PC-9 (cell line): Measurements from ENCODE around the gene ALK.

Experiments
- EZH2 ChIP-seq: fragments of 200-600 bp; sonication (generic); IDR thresholded peaks from 2 replicates; pipeline ENCODE4 v1.8.0; 2017; ENCODE audit warnings: antibody characterized with exemption, low read depth
- TF ChIP-seq, protein P1 (sequence below): fragments of 200-600 bp; sonication (generic); conservative IDR thresholded peaks from 2 replicates; pipeline ENCODE4 v1.6.1; 2017; ENCODE audit warnings: mixed run types, antibody characterized with exemption, mild to moderate bottlenecking, moderate library complexity

GRCh38 chr2:29263886-29264285 lies 657.5 kb downstream of the ALK start:
- TF ChIP-seq, protein P1, sequence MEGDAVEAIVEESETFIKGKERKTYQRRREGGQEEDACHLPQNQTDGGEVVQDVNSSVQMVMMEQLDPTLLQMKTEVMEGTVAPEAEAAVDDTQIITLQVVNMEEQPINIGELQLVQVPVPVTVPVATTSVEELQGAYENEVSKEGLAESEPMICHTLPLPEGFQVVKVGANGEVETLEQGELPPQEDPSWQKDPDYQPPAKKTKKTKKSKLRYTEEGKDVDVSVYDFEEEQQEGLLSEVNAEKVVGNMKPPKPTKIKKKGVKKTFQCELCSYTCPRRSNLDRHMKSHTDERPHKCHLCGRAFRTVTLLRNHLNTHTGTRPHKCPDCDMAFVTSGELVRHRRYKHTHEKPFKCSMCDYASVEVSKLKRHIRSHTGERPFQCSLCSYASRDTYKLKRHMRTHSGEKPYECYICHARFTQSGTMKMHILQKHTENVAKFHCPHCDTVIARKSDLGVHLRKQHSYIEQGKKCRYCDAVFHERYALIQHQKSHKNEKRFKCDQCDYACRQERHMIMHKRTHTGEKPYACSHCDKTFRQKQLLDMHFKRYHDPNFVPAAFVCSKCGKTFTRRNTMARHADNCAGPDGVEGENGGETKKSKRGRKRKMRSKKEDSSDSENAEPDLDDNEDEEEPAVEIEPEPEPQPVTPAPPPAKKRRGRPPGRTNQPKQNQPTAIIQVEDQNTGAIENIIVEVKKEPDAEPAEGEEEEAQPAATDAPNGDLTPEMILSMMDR = no peak
- no peak for TF ChIP-seq EZH2
